Activated B cell treated with CpG ODN at 0.5 μM for 24 hours (primary cell): ENCODE results near the gene DSCAML1. TPM values are rescaled to one million over a fixed set of nuclear protein-coding genes. Genes with fewer than 3 reads are reported as not detected.

Experiments used
- ATAC-seq: fragments of 200-7000 bp; cut with Tn5 transposase; one replicate; pipeline ENCODE4 v1.10.0; 2021; ENCODE audit warnings: low read depth, mild to moderate bottlenecking, moderate library complexity
- CTCF ChIA-PET: fragments of 350-600 bp; sonication (Branson Sonifier 250); formaldehyde crosslinking; loops from one replicate; lab custom pipeline; 2021; ENCODE audit warnings: antibody characterized with exemption; lab: Charles Lee
- POLR2A ChIA-PET: fragments of 350-600 bp; sonication (Branson Sonifier 250); formaldehyde crosslinking; loops from one replicate; lab custom pipeline; 2021; ENCODE audit warnings: antibody characterized with exemption; lab: Charles Lee
- DNase-seq: peaks from one replicate; pipeline ENCODE4 v3.0.0; 2022
- H3K27ac Mint-ChIP-seq: one replicate; pipeline ENCODE4 v1.8.0; 2020; ENCODE audit warnings: mixed read lengths
- H3K27me3 Mint-ChIP-seq: one replicate; pipeline ENCODE4 v1.8.0; 2021; ENCODE audit warnings: mixed read lengths
- H3K36me3 Mint-ChIP-seq: one replicate; pipeline ENCODE4 v1.8.0; 2021; ENCODE audit warnings: low read depth, mixed read lengths
- H3K4me1 Mint-ChIP-seq: one replicate; pipeline ENCODE4 v1.8.0; 2021; ENCODE audit warnings: mixed read lengths
- H3K4me3 Mint-ChIP-seq: one replicate; pipeline ENCODE4 v1.8.0; 2020; ENCODE audit warnings: mild to moderate bottlenecking, mixed read lengths
- H3K9me3 Mint-ChIP-seq: one replicate; pipeline ENCODE4 v1.8.0; 2020; ENCODE audit warnings: mixed read lengths
- CTCF ChIP-seq: fragments of 200-600 bp; IDR thresholded peaks from one replicate; pipeline ENCODE4 v1.8.0; 2022; ENCODE audit warnings: antibody characterized with exemption, mild to moderate bottlenecking
- intact Hi-C: fragments of 100-400 bp; cut with micrococcal nuclease; formaldehyde crosslinking; loops from one replicate; pipeline ENCODE4 v1.15.1; 2024
- total RNA-seq: library from RNA; stranded (reverse); gene quantifications from 2 replicates; pipeline ENCODE4 v1.2.3, GENCODE V29; 2022

DSCAML1 gene
- total RNA-seq, 1 donor from 2014 or later: 3.6 TPM

- Mint-ChIP-seq H3K27ac (no peak overlapping the region), H3K4me3 (no peak overlapping the region), H3K27me3 (no peaks in the 10 kb centered on the region), H3K4me1 (no peaks in the 10 kb centered on the region), H3K36me3 (no peaks in the 10 kb centered on the region), H3K9me3 (no peaks in the 10 kb centered on the region)
- ChIA-PET CTCF (no interaction called here), POLR2A (no interaction called here)
- ATAC-seq (no peak), DNase-seq (no peak)
- intact Hi-C loops: no loop called here
- no peak for TF ChIP-seq CTCF
Observed at GRCh38 chr11:117520966-117521365, 276.1 kb downstream of the DSCAML1 start.

GRCh38 chr11:117520201-117520600 is 276.8 kb downstream of the DSCAML1 start:
- no peaks in the 10 kb centered on the region for H3K9me3 Mint-ChIP-seq
- intact Hi-C loops: no loop called here
- DNase-seq (no peak), ATAC-seq (no peak)
- no peak overlapping the region for H3K4me3 Mint-ChIP-seq
- H3K27ac Mint-ChIP-seq: no peak overlapping the region
- no peaks in the 10 kb centered on the region for H3K27me3 Mint-ChIP-seq
- CTCF ChIA-PET: no interaction called here
- TF ChIP-seq CTCF: no peak
- H3K4me1 Mint-ChIP-seq: no peaks in the 10 kb centered on the region
- no peaks in the 10 kb centered on the region for H3K36me3 Mint-ChIP-seq
- POLR2A ChIA-PET: no interaction called here

GRCh38 chr11:117519590-117519989 is 277.4 kb downstream of the DSCAML1 start:
- ChIA-PET POLR2A (no interaction called here), CTCF (no interaction called here)
- no peak for TF ChIP-seq CTCF
- H3K4me3 Mint-ChIP-seq: no peak overlapping the region
- no peaks in the 10 kb centered on the region for H3K4me1 Mint-ChIP-seq
- H3K9me3 Mint-ChIP-seq: no peaks in the 10 kb centered on the region
- no peaks in the 10 kb centered on the region for H3K27me3 Mint-ChIP-seq
- ATAC-seq: no peak
- DNase-seq: no peak
- intact Hi-C loops: no loop called here
- no peak overlapping the region for H3K27ac Mint-ChIP-seq
- no peaks in the 10 kb centered on the region for H3K36me3 Mint-ChIP-seq

GRCh38 chr11:117519170-117519569 is 277.8 kb downstream of the DSCAML1 start:
- no peak for TF ChIP-seq CTCF
- Mint-ChIP-seq H3K27ac (no peak overlapping the region), H3K4me3 (no peak overlapping the region), H3K4me1 (no peaks in the 10 kb centered on the region), H3K36me3 (no peaks in the 10 kb centered on the region), H3K27me3 (no peaks in the 10 kb centered on the region), H3K9me3 (no peaks in the 10 kb centered on the region)
- DNase-seq: no peak
- ChIA-PET POLR2A (no interaction called here), CTCF (no interaction called here)
- intact Hi-C loops: no loop called here
- no peak for ATAC-seq

- Mint-ChIP-seq H3K9me3 (no peaks in the 10 kb centered on the region), H3K27ac (no peak overlapping the region), H3K27me3 (peaks cover 3% of the 10 kb centered on the region), H3K4me3 (no peak overlapping the region), H3K4me1 (no peaks in the 10 kb centered on the region), H3K36me3 (no peaks in the 10 kb centered on the region)
- DNase-seq (no peak), ATAC-seq (no peak)
- TF ChIP-seq CTCF: no peak
- intact Hi-C loops: no loop called here
- CTCF ChIA-PET: no interaction called here
- POLR2A ChIA-PET: no interaction called here
Observed at GRCh38 chr11:117518455-117518854, 278.6 kb downstream of the DSCAML1 start.
